Activated CD8-positive, alpha-beta memory T cell treated with anti-CD3 and anti-CD28 coated beads, Interleukin-2, amount 10 ng/mL, durations not matched to agents 7 days and 5 days (primary cell): ENCODE results near the gene MED8. TPM values are rescaled to one million over a fixed set of nuclear protein-coding genes. Genes with fewer than 3 reads are reported as not detected.

Experiments used
- ATAC-seq: fragments of 150-1000 bp; cut with Tn5 transposase; one replicate; pipeline ENCODE4 v1.10.0; 2021; ENCODE audit warnings: moderate library complexity
- CTCF ChIA-PET: fragments of 350-600 bp; sonication (Branson Sonifier 250); formaldehyde crosslinking; loops from one replicate; lab custom pipeline; 2021; ENCODE audit warnings: antibody characterized with exemption; lab: Charles Lee
- DNase-seq: peaks from one replicate; pipeline ENCODE4 v3.0.0-alpha.2; 2020
- H3K27ac Mint-ChIP-seq: one replicate; pipeline ENCODE4 v1.8.0; 2021; ENCODE audit warnings: mild to moderate bottlenecking, mixed read lengths
- H3K27me3 Mint-ChIP-seq: one replicate; pipeline ENCODE4 v1.8.0; 2021; ENCODE audit warnings: mixed read lengths
- H3K36me3 Mint-ChIP-seq: one replicate; pipeline ENCODE4 v1.8.0; 2021; ENCODE audit warnings: mild to moderate bottlenecking, mixed read lengths
- H3K4me1 Mint-ChIP-seq: one replicate; pipeline ENCODE4 v1.8.0; 2021; ENCODE audit warnings: mixed read lengths
- H3K4me3 Mint-ChIP-seq: one replicate; pipeline ENCODE4 v1.8.0; 2021; ENCODE audit warnings: mild to moderate bottlenecking, moderate library complexity, mixed read lengths
- H3K9me3 Mint-ChIP-seq: one replicate; pipeline ENCODE4 v1.8.0; 2022; ENCODE audit warnings: low read depth, mixed read lengths
- total RNA-seq, 2 experiments: library from RNA; stranded (reverse); gene quantifications; one replicate each; pipeline ENCODE4 v1.2.3, GENCODE V29; 2021

The MED8 gene
- total RNA-seq, 2 experiments from 2014 or later: 38.7 to 43.6 TPM

DNA sequence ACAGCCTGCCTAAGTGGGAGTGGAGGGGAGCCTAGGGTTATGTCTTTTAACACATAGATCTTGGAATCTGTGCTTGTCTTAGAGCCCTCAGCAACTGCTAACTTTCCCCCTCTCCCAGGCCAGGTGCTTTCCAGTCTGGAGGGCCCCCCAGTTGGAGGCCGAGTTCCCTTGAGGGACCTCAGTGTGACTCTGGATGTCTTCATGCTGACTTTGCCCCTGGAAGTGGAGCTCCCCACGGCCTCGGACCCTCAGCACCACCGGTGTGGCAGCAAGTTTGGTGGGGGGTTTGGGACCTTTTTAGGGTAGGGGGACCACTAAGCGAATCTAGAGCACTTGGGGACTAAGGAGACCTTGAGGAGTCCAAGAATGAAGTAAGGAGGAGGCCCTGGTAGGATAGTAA is 41.2 kb upstream of the MED8 start:
- DNase-seq (no peak), ATAC-seq (no peak)
- no peaks in the 10 kb centered on the region for H3K27me3 Mint-ChIP-seq
- peaks cover 17% of the 10 kb centered on the region for H3K36me3 Mint-ChIP-seq
- H3K27ac Mint-ChIP-seq: no peak overlapping the region
- CTCF ChIA-PET: no interaction called here
- H3K4me1 Mint-ChIP-seq: no peaks in the 10 kb centered on the region
- no peaks in the 10 kb centered on the region for H3K9me3 Mint-ChIP-seq
- H3K4me3 Mint-ChIP-seq: no peak overlapping the region

DNA sequence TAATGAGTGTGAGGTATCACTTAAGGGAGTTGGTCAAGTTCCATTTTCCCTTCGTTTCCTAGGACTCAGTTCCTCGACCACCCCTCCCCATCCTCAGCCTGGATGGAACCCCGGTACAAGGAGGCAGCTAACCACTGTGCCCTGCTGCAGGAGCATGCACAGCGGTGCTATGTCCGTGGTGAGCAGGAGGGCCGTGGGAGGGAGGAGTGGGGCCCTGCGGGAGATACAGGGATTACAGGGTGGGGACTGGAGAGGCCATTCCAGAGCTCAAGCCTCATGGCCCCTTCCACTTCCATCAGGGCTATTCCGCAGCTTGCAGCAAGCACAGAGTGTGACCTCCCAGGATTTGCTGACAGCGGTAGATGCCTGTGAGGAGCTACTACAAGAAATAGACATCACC is 38.3 kb upstream of the MED8 start:
- H3K4me1 Mint-ChIP-seq: no peaks in the 10 kb centered on the region
- CTCF ChIA-PET: interaction anchor here (2.7 kb wide), 1 partner anchor 201 kb away, joined by 8 read pairs; no protein-coding TSS in a partner anchor
- no peak overlapping the region for H3K4me3 Mint-ChIP-seq
- no peaks in the 10 kb centered on the region for H3K9me3 Mint-ChIP-seq
- H3K27ac Mint-ChIP-seq: no peak overlapping the region
- DNase-seq (no peak), ATAC-seq (no peak)
- no peaks in the 10 kb centered on the region for H3K27me3 Mint-ChIP-seq
- H3K36me3 Mint-ChIP-seq: peaks cover 18% of the 10 kb centered on the region

DNA sequence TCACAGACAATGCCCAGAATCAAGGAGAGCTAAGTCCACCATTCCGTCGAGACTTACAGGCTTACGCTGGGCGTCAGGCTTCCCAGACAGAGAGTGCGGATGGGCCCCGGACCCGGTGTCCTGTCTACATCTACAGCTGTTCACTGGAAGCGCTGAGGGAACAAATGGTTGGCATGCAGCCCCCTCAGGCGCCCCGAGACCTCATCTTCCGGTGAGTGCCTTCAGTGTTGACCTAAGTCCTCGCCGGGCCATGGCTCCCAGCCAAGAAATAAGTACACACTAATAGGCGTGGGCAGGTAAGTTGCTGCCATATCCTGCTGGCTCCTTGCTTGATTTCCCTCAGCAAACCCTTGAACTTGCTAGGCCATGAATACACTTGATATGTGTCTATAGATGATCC is 37.9 kb upstream of the MED8 start:
- no peaks in the 10 kb centered on the region for H3K9me3 Mint-ChIP-seq
- ATAC-seq (no peak), DNase-seq (no peak)
- CTCF ChIA-PET: interaction anchor here (2.7 kb wide), 1 partner anchor 201 kb away, joined by 8 read pairs; no protein-coding TSS in a partner anchor
- peaks cover 18% of the 10 kb centered on the region for H3K36me3 Mint-ChIP-seq
- H3K4me1 Mint-ChIP-seq: no peaks in the 10 kb centered on the region
- H3K4me3 Mint-ChIP-seq: no peak overlapping the region
- no peaks in the 10 kb centered on the region for H3K27me3 Mint-ChIP-seq
- no peak overlapping the region for H3K27ac Mint-ChIP-seq

DNA sequence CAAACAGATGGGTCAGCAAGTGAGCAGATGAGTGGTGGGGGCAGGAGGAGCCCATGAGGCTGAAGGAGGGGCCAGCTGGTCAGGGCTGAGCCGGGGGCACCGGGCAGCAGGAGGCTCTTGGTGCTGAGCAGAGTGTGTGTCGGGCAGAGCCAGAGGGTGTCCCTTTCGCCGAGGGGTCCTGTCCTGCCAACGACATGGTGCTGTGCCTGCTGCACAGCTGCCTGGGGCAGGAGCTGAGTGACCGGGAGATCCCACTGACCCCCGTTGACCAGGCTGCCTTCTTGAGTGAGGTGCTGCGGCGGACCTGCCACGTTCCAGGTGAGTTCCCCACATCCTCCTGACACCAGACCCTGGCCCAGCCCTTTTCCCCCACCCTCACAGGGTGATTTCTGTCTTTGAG is 36.6 kb upstream of the MED8 start:
- H3K9me3 Mint-ChIP-seq: no peaks in the 10 kb centered on the region
- H3K36me3 Mint-ChIP-seq: peaks cover 14% of the 10 kb centered on the region
- no peak overlapping the region for H3K4me3 Mint-ChIP-seq
- no peaks in the 10 kb centered on the region for H3K4me1 Mint-ChIP-seq
- H3K27ac Mint-ChIP-seq: no peak overlapping the region
- H3K27me3 Mint-ChIP-seq: no peaks in the 10 kb centered on the region
- no peak for ATAC-seq
- CTCF ChIA-PET: no interaction called here
- no peak for DNase-seq

GRCh38 chr1:43425045-43425444 is 35.4 kb upstream of the MED8 start:
- ATAC-seq: no peak
- Mint-ChIP-seq H3K27me3 (no peaks in the 10 kb centered on the region), H3K36me3 (peaks cover 15% of the 10 kb centered on the region), H3K27ac (peak overlapping the region; percentile 57), H3K4me1 (no peaks in the 10 kb centered on the region), H3K9me3 (no peaks in the 10 kb centered on the region), H3K4me3 (no peak overlapping the region)
- CTCF ChIA-PET: no interaction called here
- no peak for DNase-seq

- Mint-ChIP-seq H3K27ac (no peak overlapping the region), H3K27me3 (no peaks in the 10 kb centered on the region), H3K4me1 (no peaks in the 10 kb centered on the region), H3K36me3 (peaks cover 15% of the 10 kb centered on the region), H3K4me3 (no peak overlapping the region), H3K9me3 (no peaks in the 10 kb centered on the region)
- ATAC-seq (peak; percentile 52), DNase-seq (no peak)
- CTCF ChIA-PET: no interaction called here
Measured at GRCh38 chr1:43423672-43424550, 34.3 kb upstream of the MED8 start.

GRCh38 chr1:43422995-43423671 is 33.5 kb upstream of the MED8 start:
- CTCF ChIA-PET: no interaction called here
- no peak for DNase-seq
- Mint-ChIP-seq H3K4me1 (no peaks in the 10 kb centered on the region), H3K9me3 (no peaks in the 10 kb centered on the region), H3K4me3 (no peak overlapping the region), H3K27ac (no peak overlapping the region), H3K36me3 (peaks cover 15% of the 10 kb centered on the region), H3K27me3 (no peaks in the 10 kb centered on the region)
- no peak for ATAC-seq

DNA sequence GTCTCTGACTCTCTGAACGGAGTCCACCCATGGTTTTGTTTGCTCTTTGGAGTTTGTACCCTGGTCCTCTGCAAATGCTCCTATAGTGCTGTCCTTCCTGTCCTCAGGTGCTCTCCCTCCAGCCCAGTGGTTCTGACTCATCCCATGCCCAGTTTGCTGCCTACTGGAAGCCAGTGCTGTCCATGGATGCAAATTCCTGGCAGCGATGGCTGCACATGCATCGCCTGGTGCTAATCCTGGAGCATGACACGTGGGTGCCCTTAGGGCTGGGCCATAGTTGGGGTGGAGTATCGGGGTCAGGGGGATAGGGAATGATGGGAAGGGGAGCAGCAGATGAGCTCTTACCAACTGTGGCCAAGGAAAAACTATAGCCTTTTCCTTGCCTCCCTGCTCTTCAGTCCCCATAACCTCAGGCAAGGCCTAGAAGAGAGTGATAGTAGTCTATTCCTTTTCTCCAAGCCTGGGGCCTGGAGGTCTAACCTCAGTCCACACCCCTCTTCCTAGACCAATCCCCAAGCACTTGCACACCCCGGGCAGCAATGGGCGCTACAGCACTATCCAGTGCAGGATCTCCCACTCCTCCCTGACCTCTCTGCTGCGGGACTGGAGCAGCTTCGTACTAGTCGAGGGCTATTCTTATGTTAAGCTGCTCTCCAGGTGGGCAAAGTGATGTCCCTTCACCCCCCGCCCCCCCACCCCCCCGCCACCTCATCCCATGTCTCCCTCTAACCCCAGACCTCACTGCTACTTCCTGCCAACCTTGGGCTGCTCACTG is 32.6 kb upstream of the MED8 start:
- Mint-ChIP-seq H3K27me3 (no peaks in the 10 kb centered on the region), H3K36me3 (peaks cover 11% of the 10 kb centered on the region), H3K4me1 (no peaks in the 10 kb centered on the region), H3K27ac (no peak overlapping the region), H3K4me3 (no peak overlapping the region), H3K9me3 (no peaks in the 10 kb centered on the region)
- CTCF ChIA-PET: no interaction called here
- DNase-seq: no peak
- ATAC-seq: no peak

- no peak overlapping the region for H3K27ac Mint-ChIP-seq
- no peaks in the 10 kb centered on the region for H3K27me3 Mint-ChIP-seq
- H3K36me3 Mint-ChIP-seq: peaks cover 8% of the 10 kb centered on the region
- ATAC-seq: no peak
- no peak overlapping the region for H3K4me3 Mint-ChIP-seq
- DNase-seq: no peak
- CTCF ChIA-PET: interaction anchor here (0.6 kb wide), 1 partner anchor 194 kb away, joined by 3 read pairs; no protein-coding TSS in a partner anchor
- no peaks in the 10 kb centered on the region for H3K4me1 Mint-ChIP-seq
- no peaks in the 10 kb centered on the region for H3K9me3 Mint-ChIP-seq
Measured at GRCh38 chr1:43421396-43421795, 31.8 kb upstream of the MED8 start.

DNA sequence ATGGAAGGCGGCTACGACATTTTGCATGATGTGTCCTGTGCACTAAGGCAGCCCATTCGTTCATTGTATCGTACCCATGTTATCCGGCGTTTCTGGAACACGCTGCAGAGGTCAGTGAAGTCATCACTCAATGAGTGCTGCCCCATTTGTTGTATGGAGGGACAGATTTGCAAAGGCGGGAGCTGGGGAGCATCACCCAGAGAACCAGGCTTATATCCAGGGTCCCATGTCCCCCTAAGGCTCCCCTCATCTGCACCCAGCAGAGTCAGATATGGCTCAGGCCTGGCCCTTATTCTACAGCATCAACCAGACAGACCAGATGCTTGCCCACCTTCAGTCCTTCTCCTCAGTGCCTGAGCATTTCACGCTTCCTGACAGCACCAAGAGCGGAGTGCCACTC is 31.3 kb upstream of the MED8 start:
- H3K4me3 Mint-ChIP-seq: no peak overlapping the region
- DNase-seq: no peak
- H3K4me1 Mint-ChIP-seq: no peaks in the 10 kb centered on the region
- no peaks in the 10 kb centered on the region for H3K27me3 Mint-ChIP-seq
- H3K36me3 Mint-ChIP-seq: peaks cover 8% of the 10 kb centered on the region
- CTCF ChIA-PET: no interaction called here
- H3K27ac Mint-ChIP-seq: no peak overlapping the region
- no peak for ATAC-seq
- no peaks in the 10 kb centered on the region for H3K9me3 Mint-ChIP-seq

- Mint-ChIP-seq H3K4me3 (no peak overlapping the region), H3K9me3 (no peaks in the 10 kb centered on the region), H3K36me3 (peaks cover 8% of the 10 kb centered on the region), H3K27me3 (no peaks in the 10 kb centered on the region), H3K4me1 (no peaks in the 10 kb centered on the region), H3K27ac (no peak overlapping the region)
- DNase-seq (no peak), ATAC-seq (no peak)
- CTCF ChIA-PET: interaction anchor here (0.6 to 1.6 kb wide), 2 partner anchors 181 to 193 kb away, joined by 4 read pairs; no protein-coding TSS in a partner anchor
Measured at GRCh38 chr1:43419627-43420425, 30.2 kb upstream of the MED8 start.

- CTCF ChIA-PET: interaction anchor here (0.6 to 1.6 kb wide), 3 partner anchors 180 to 192 kb away, joined by 3 to 4 read pairs (median 4); no protein-coding TSS in a partner anchor
- no peak overlapping the region for H3K4me3 Mint-ChIP-seq
- H3K36me3 Mint-ChIP-seq: peaks cover 10% of the 10 kb centered on the region
- H3K9me3 Mint-ChIP-seq: no peaks in the 10 kb centered on the region
- H3K27me3 Mint-ChIP-seq: no peaks in the 10 kb centered on the region
- DNase-seq (no peak), ATAC-seq (no peak)
- no peak overlapping the region for H3K27ac Mint-ChIP-seq
- H3K4me1 Mint-ChIP-seq: no peaks in the 10 kb centered on the region
Measured at GRCh38 chr1:43418858-43419257, 29.3 kb upstream of the MED8 start.
